Measurements from ENCODE around the gene PPP5C. TPM values are rescaled to one million over a fixed set of nuclear protein-coding genes. Genes with fewer than 3 reads are reported as not detected.

The PPP5C gene
- total and polyA plus RNA-seq, 2 of the 13 experiments (the other 11 are each of a cell fraction or from before 2014, with no cell fraction given) = 41.6 to 67.9 TPM

- in situ Hi-C loops (cut with HindIII; ENCODE audit: extremely low pct_ligation_motif_present, low pct_unique_long_range_greater_than_20kb) (no loop called here), intact Hi-C loops (cut with micrococcal nuclease; ENCODE audit: unreplicated experiment) (no loop called here)
- 72% methylated on average over 3 of the region's 3 CpGs for WGBS (ENCODE audit: low lambda C conversion rate)
- no peak overlapping the region for H3K4me3 ChIP-seq (replicated peaks in 1 of 3; ENCODE audit: insufficient read depth in 1 of 3, low read depth in 2 of 3, low read length in 3 of 3)
- H3K27ac ChIP-seq (ENCODE audit: extremely low read length, insufficient read depth, low read length) = no peak overlapping the region
- no peak overlapping the region for H2AFZ ChIP-seq (ENCODE audit: low read length)
- ATAC-seq (no peak), DNase-seq (ENCODE audit: low spot score) (no peak), FAIRE-seq (no peak)
- CTCF ChIA-PET (ENCODE audit: low intra/inter-chr PET ratio, low total read pairs) = no interaction called here
- H3K79me2 ChIP-seq (ENCODE audit: insufficient read depth, low read length) = no peaks in the 10 kb centered on the region
- H3K9ac ChIP-seq (ENCODE audit: insufficient read depth, low read depth, low read length) = no peak overlapping the region
- no peaks in the 10 kb centered on the region for H3K36me3 ChIP-seq (replicated peaks in 1 of 2; ENCODE audit: control insufficient read depth in 1 of 2, insufficient read depth in 2 of 2, low read length in 2 of 2)
- H3K9me3 ChIP-seq (ENCODE audit: low read length) = no peaks in the 10 kb centered on the region
- no TSS peak for BruUV-seq (replicated peaks)
- H3K27me3 ChIP-seq (ENCODE audit: control insufficient read depth in 1 of 2, insufficient read depth in 2 of 2, low read length in 2 of 2) = no peaks in the 10 kb centered on the region; a peak in 2 of 5 replicates
- H4K20me1 ChIP-seq (ENCODE audit: insufficient read depth, low read length) = no peaks in the 10 kb centered on the region
- peaks cover 23% of the 10 kb centered on the region for H3K4me1 ChIP-seq (ENCODE audit: insufficient read depth, low read length)
- no peak overlapping the region for H3K4me2 ChIP-seq (ENCODE audit: low read depth, low read length)
- POLR2A ChIA-PET = no interaction called here
- TF ChIP-seq GLMP (CRISPR knock-in tag; IDR thresholded peaks at IDR 0.05; ENCODE audit: borderline replicate concordance) = no peak
- TF ChIP-seq ZBTB26 (CRISPR knock-in tag; IDR thresholded peaks at IDR 0.05; ENCODE audit: borderline replicate concordance) = no peak
- TF ChIP-seq AHR (CRISPR knock-in tag; IDR thresholded peaks at IDR 0.05) = no peak
- no peak for TF ChIP-seq SP140L (CRISPR knock-in tag; IDR thresholded peaks at IDR 0.05; ENCODE audit: borderline replicate concordance)
- TF ChIP-seq ZNF543 (CRISPR knock-in tag; IDR thresholded peaks at IDR 0.05) = no peak
- TF ChIP-seq ZNF317 (CRISPR knock-in tag; IDR thresholded peaks at IDR 0.05) = no peak
- no peak for TF ChIP-seq KLF13 (CRISPR knock-in tag; IDR thresholded peaks at IDR 0.05)
- no peak for TF ChIP-seq MATR3 (CRISPR knock-in tag; IDR thresholded peaks at IDR 0.05)
- TF ChIP-seq HNF1A (IDR thresholded peaks at IDR 0.05; ENCODE audit: low read depth) = no peak
- TF ChIP-seq HNF1A (CRISPR knock-in tag; IDR thresholded peaks at IDR 0.05; ENCODE audit: borderline replicate concordance) = no peak
- TF ChIP-seq BCL3 (CRISPR knock-in tag; IDR thresholded peaks at IDR 0.05) = no peak
- no peak for TF ChIP-seq ZNF619 (CRISPR knock-in tag; IDR thresholded peaks at IDR 0.05)
- no peak for TF ChIP-seq ZNF770 (CRISPR knock-in tag; IDR thresholded peaks at IDR 0.05)
- no peak for TF ChIP-seq RFX3 (CRISPR knock-in tag; IDR thresholded peaks at IDR 0.05)
- TF ChIP-seq SIX4 (CRISPR knock-in tag; IDR thresholded peaks at IDR 0.05) = no peak
- no peak for TF ChIP-seq NPAS2 (CRISPR knock-in tag; IDR thresholded peaks at IDR 0.05; ENCODE audit: borderline replicate concordance)
These were observed 5.0 kb upstream of the PPP5C start for GRCh38 chr19:46341937-46342336.
